Erythroblast (primary cell): ENCODE measurements around the gene TCERG1L.

Source experiments
- GATA1 ChIP-seq: IDR thresholded peaks from 2 replicates; pipeline ENCODE4 v1.6.1; 2011; ENCODE audit warnings: low read depth, mild to moderate bottlenecking, control low read depth, low read length, moderate library complexity
- POLR2A ChIP-seq: IDR thresholded peaks from 2 replicates; pipeline ENCODE4 v1.6.1; 2011; ENCODE audit warnings: mild to moderate bottlenecking, low read length

DNA sequence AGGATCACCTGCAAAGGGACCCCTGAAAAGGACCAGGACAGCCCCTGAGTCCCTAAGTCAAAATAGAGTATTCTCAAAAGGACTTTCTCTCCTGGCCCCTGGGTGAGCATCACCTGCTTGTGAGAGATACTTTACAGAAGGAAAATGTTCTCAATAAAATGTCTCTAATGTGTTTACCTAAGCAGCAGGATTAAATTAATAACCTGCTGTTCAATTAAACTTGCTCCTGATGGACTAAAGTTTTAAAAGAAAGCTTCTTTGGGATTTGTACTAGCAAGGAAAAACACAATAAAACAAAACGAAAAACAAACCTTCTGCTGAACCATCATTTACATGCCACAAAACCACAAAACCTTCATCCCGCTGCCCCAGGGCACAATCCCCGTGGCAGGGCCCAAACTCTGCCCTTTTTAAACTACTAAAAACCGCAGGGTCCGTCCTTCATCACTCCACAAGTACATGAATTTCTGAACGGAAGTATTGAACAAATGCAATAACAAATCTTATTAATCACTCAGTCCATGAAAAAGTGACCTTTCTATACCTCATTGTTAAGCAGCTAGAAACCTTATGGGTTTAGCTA, 197.7 kb downstream of the TCERG1L start:
- no peak for TF ChIP-seq POLR2A
- TF ChIP-seq GATA1: no peak
